ENCODE results near the gene SLC25A19.

GRCh38 chr17:75271955-75272847 is 17.0 kb downstream of the SLC25A19 start:
- TF ChIP-seq EP300 (IDR thresholded peaks at IDR 0.05; ENCODE audit: borderline replicate concordance in 1 of 2, low read depth in 2 of 2, low read length in 2 of 2): no peak
- no peak for TF ChIP-seq POU5F1 (IDR thresholded peaks at IDR 0.05; ENCODE audit: low read depth, low read length)
- TF ChIP-seq RAD21 (IDR thresholded peaks at IDR 0.05 in 1 of 2, conservative IDR thresholded peaks at IDR 0.05 in 1 of 2; ENCODE audit: low read depth in 2 of 2, low read length in 2 of 2): peak in 1 of 2 experiments; percentile 25; a peak in 1 of 4 replicates
- TF ChIP-seq, protein P1, sequence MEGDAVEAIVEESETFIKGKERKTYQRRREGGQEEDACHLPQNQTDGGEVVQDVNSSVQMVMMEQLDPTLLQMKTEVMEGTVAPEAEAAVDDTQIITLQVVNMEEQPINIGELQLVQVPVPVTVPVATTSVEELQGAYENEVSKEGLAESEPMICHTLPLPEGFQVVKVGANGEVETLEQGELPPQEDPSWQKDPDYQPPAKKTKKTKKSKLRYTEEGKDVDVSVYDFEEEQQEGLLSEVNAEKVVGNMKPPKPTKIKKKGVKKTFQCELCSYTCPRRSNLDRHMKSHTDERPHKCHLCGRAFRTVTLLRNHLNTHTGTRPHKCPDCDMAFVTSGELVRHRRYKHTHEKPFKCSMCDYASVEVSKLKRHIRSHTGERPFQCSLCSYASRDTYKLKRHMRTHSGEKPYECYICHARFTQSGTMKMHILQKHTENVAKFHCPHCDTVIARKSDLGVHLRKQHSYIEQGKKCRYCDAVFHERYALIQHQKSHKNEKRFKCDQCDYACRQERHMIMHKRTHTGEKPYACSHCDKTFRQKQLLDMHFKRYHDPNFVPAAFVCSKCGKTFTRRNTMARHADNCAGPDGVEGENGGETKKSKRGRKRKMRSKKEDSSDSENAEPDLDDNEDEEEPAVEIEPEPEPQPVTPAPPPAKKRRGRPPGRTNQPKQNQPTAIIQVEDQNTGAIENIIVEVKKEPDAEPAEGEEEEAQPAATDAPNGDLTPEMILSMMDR (IDR thresholded peaks at IDR 0.05; ENCODE audit: control extremely low read depth in 1 of 3, insufficient read depth in 1 of 3, low read depth in 1 of 3, low read length in 3 of 3): peak; percentile 9 to 40 (median 22); a peak in 2 of 4 replicates
- TF ChIP-seq YY1 (IDR thresholded peaks at IDR 0.05; ENCODE audit: low read depth, low read length): no peak
- TF ChIP-seq EZH2 (IDR thresholded peaks at IDR 0.05; ENCODE audit: low read depth, low read length, severe bottlenecking): no peak
- no peak for TF ChIP-seq POLR2A (IDR thresholded peaks at IDR 0.05; ENCODE audit: control extremely low read depth in 1 of 2, low read depth in 2 of 2, low read length in 2 of 2)
- no peak; the same call in 1 of the 2 replicates for TF ChIP-seq POLR2AphosphoS5 (IDR thresholded peaks at IDR 0.05; ENCODE audit: low read depth, low read length)
- TF ChIP-seq RFX5 (IDR thresholded peaks at IDR 0.05; ENCODE audit: borderline replicate concordance, low read depth, low read length): no peak
- no peak for TF ChIP-seq BCL11A (IDR thresholded peaks at IDR 0.05; ENCODE audit: low read depth in 2 of 2, low read length in 2 of 2)
- no peak for TF ChIP-seq TEAD4 (IDR thresholded peaks at IDR 0.05; ENCODE audit: low read depth, low read length)
